HG03045 (cell line): ENCODE data around the gene WNT2.

Experiments
- ATAC-seq: cut with Tn5 transposase; IDR thresholded peaks from one replicate; pipeline ENCODE4 v1.9.1; 2021; ENCODE audit warnings: mild to moderate bottlenecking, moderate library complexity; ENCODE audit not compliant: unreplicated experiment

WNT2 gene

DNA sequence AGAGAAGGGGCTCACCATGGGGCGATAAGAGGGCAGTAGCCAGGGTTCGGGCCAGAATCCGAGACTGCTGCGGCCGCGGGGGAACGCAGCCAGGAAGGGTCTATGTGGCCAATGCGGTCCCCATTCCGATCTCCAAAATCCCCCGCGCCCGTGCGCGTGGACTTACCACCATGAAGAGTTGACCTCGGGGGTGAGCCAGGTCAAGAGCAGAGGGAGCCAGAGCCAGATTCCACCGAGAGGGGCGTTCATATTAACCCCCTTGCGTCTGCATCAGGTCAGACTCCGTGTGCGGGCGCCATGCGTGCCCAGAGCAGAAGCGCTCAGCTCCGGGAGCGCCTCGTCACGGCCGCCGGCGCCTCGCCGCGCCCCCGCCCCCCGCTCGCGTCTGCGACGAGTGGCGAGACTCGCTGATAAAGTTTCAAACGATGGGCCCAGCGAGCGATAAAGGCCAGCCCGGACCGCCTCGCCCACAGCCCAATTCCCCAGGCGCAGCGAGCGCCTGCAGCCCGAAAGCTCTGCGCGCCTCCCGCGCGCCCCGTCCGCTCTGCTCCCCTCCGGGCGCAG lies at the start of gene WNT2:
WNT2 (minus strand) TSS at position 318 of the 564 bp plus-strand sequence; CDS start at position 249, 69 bp downstream.
- no peak for ATAC-seq

DNA sequence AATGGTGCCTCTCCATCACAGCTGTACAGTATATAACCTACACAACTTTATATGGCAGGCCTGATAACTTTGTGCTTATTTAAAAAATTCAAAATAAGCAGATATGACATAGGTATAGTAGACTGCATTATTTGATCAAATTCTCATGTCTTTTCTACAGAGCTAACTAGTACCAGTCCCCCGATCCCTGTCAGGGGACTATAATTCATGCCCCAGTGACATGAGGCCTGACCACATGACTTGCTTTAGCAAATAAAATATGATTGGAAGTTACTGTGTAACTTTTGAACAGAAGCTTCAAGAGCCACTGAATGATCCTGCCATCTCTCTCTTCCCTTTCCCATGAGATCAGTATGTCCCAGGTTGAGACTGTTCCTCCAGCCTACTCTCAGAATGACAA lies 49.2 kb upstream of the WNT2 start:
- ATAC-seq: no peak

DNA sequence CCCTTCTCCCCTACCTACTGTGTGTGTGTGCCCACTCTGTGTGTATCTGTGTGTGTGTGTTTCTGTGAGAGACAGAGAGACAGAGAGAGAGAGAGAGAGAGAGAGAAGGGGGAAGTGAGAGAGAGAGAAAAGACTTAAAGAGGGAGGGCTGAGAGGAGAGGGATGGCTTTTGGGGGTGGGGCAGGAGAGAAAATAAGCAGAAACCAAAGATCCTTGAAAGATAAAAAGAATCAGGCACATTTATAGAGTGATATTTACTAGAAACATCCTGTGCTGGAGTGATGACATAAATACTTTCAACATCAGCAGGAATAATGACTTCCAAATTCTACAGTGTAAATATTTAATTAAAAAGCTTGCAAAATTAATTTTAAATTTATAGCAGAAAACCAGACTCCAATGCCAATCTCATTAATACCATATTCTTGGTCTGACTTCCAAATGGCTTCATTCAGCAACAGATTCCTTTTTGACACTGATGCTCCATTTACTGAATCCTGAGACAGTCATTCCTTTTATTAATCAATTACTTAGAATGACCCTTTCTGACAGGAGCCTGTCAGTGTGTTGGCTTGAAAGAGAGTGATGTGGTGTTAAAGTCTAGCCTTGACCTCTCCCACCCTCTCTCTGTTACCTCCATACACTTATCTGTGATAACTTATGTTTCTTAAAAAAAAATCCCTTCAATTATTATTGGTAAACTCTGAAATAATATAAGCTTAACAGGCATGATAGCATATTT lies 41.7 kb upstream of the WNT2 start:
- no peak for ATAC-seq

DNA sequence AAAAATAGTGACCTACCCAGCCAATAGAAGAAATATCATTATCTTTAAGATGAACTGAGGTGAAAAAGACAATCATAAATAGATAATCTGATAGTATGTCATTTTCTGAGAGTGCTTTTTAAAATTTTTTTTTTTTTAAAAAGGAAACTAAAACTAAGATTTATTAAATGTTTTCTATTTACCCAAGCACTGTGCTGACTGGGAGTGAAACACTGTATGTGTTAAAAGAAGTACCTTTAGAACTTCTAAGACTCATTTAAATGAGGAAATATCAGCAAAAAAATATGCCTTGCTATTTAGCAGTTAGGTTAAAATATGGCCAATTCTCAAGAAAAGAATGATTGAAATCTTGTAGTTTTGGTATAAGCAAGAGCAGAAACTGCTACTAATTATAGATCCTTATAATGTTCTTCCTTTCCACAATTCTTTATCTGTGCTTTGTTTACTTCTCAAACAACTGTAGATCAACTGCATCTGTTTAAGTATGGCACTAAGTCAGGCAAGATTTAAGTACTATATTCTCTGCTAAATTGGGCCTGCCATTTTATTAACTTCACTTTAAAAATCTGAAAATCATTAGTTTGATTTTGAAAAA lies 39.5 kb upstream of the WNT2 start:
- no peak for ATAC-seq

DNA sequence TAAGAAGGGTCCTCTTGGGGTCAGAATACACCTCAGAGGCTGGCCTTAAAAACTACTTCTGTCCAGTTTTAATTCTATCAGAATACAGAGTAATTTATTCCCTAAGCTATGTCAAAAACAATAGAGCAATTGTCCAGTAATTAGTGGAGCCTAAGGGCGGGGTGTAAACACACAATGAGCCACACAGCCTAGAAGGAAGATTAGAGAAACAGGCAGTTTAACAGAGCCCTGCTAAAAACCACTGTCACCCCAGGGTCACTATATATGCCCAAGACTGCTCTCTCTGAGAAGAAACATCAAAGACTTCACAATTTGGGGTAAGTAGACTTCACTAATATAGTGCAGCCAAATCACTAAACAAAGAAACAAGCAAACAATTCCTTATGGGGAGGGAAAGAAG lies 27.2 kb upstream of the WNT2 start:
- ATAC-seq: no peak

DNA sequence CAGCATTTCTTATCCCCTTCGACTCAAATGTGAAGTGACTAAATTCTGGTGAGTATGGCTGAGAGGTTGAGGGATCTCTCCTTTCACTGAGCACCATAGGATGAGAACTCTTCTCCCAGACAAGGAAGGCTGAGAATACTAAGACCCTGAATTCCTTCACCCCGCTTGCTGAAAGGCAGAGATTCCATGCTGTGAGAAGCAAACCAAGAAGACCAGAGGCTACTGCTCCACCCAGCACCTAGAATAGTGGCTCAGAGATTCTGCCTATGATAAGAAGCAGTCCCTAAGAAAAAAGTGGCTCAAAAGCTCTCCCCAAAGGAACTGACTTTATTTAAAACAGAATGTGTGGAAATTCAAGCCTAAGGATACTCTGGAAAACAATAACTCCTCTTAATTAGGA lies 26.7 kb upstream of the WNT2 start:
- no peak for ATAC-seq

DNA sequence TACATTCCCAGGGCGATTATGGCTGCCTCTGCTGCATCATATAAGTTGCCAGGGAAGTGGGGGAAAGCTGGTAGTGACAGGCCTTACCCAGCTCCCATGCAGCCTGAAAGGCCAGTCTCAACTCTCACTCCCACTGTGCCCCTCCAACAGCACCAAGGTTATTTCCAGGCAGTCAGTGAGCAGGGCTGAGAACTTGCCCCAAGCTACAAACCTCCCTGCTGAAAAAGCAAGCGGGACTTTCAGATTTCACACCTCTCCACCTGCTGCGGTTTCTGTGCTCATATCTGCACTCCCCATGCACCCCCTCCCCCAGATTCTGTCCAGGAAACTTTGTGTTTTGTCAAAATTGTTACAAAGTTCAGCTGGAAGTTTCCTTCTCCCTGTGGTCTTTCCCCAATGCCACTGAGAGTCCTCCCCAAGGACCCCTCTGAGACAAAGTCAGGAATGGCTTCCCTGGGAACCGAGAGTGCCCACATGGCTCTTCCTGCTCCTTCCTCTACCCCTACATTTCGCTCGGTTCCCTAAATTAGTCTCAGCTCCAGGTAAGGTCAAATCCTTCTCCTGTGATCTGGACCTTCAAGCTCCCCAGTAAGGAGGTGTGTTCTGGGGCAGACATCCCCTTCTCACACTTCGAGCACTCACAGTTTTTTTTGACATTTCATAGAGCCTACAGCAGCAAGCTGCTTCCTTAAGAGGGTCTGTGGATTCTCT lies 25.3 kb upstream of the WNT2 start:
- peak; percentile 93 for ATAC-seq

DNA sequence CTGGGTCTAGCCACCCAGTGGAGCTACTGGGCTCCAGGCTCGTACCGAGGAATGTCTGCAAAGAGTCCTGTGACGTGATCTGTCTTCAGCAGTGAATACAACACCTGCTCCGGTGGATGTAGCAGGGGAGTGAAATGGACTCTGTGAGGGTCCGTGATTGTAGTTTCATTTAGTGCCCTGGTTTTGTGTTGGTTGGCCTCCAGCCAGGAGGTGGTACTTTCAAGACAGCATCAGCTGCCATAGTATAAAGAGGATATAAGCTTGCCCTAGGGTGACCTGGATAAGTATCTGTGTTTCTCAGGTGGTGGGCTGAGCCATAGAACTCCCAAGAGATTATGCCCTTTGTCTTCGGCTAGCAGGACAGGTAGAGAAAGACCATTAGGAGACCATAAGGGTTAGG lies 24.6 kb upstream of the WNT2 start:
- no peak for ATAC-seq

DNA sequence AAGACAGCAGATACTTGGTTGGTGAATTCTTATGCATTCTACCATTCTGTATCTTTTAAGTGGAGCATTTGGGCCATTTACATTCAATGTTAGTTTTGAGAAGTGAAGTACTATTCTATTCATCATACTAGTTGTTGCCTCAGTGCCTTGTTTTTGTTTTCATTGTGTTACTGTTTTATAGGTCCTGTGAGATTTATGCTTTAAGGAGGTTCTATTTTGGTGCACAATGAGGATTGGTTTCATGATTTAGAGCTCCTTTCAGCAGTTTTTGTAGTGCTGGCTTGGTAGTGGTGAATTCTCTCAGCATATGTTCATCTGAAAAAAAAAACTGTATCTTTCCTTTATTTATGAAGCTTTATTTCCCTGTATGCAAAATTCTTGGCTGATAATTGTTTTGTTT lies 23.3 kb upstream of the WNT2 start:
- ATAC-seq: no peak

DNA sequence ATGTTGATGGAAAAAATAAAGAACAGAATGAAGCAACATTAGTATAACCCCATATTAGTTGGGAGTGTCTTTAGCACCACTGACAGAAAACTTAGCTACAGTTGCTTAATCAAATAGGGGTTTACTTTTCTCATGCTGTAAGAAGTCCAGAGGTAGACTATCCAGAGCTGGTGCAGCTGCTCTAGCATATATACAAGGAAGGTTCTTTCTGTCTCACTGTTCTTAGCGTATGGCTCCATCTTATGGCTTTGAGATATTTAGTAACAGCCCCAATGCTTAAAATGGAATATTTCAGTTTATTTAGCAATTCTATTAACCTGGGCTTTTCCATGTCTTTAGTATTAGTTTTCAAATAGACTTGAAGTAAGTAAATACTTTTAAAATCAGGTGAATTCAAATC lies 15.2 kb upstream of the WNT2 start:
- no peak for ATAC-seq

DNA sequence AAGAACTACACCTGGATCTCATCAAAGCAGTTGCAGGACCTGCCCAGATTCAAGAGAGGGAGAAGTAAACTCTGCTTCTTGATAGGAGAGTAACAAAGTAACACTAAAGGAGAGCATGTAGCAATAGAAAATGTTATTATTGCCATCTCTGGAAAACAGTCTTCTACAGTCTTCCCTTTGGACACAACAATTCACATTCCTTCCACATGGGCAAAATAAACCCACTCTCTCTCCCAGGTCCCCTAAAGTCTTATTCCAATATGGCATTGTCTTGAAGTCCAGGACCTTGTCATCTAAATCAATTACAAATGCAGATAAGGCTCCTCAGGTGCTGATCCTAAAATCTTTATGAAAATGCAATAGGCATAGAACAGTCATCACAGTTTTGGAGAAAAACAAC lies 10.3 kb upstream of the WNT2 start:
- ATAC-seq: no peak

DNA sequence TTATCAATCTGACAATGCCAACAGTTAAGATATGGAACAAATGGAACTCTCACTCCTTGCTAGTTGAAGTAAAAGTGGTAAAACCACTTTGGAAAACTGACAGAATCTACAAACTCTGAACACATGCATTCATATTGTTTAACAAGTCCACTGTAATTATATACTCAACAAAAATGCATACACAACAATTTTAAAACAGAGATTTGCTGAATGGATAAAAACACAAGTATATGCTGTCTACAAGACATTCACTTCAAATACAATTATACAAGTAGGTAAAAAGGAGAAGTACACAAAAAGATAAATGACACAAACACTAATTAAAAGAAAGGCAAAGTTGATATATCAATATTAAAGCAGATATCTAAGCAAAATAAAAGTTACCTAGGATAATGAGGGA lies 9.2 kb upstream of the WNT2 start:
- no peak for ATAC-seq

DNA sequence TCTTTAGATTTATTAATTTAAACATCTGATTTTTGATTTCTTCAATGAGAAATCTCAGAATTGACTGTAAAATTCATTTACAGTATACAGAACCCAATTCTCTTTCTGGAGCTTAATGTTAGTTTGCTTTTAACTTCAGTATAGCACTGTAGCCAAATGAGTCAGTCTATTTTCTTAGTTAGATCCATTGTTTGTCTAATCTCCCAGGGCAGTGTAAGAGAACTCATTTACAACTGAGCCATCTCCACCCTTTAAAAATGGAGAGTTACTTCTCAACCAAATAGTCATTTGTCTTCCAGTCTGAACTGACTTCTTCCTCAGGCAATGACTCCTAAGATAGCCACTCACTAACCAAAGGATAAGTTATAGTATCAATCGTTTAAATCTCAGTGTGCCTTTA lies 3.0 kb upstream of the WNT2 start:
- ATAC-seq: no peak

DNA sequence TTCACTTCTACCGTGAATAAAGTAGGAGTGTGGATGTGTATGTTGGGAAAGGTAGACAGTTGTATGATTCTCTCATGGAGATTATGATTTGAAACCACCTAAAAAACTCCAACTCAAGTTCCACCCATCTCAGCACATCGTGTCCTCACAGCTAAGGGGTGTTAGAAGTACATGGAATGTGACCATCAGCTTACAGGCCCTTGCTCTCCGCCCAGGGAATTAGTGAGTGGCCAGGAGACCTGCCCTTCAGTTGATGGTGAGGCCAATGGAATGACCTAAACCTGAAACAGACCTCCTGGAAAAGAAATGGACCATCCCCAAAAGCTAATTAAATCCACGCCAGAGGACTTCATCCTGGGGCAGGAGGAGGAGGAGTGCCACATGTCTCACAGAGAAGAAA lies 2.1 kb upstream of the WNT2 start:
- no peak for ATAC-seq

DNA sequence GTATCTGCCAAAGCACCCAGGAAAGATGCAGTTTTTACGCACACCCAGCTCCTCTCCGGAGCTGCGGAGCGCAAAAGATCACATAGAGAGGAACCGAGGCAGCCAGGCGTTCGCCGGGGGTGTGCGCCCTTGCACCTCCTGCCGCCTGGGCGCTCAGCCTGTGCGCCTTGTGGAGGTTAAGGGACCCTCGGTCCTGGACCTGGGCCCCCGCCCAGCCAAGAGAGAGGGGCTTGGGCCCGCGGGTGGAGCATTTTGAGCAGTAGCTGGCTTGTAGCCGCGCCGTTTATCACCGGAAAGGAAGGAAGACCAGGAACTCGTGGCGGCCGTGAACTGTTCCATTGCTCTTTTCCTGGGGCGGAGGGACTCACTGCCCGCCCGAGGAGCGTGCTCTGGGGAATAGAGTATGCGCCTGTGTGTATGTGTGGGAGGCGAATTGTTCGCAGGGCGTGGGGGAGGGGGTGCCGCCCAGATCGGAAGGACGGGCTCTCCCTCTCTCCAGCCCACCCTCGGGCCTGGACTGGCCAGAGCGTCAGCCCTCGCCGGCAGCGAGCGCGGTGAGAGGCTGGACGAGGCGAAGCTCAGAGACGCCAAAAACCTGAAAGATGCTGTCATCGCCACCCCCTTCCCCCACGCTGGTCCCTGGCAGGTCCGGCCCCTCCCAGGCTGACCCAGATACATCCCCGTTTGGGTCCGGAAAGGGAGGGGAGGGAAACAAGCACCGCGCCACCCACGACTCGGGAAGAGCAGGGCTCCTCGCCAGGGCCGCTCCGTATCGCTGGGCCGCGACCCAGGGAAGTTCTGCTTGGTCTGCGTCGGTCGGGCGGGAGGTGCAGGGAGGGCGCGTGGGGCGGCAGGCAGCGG lies 1.2 kb upstream of the WNT2 start:
- ATAC-seq: no peak

DNA sequence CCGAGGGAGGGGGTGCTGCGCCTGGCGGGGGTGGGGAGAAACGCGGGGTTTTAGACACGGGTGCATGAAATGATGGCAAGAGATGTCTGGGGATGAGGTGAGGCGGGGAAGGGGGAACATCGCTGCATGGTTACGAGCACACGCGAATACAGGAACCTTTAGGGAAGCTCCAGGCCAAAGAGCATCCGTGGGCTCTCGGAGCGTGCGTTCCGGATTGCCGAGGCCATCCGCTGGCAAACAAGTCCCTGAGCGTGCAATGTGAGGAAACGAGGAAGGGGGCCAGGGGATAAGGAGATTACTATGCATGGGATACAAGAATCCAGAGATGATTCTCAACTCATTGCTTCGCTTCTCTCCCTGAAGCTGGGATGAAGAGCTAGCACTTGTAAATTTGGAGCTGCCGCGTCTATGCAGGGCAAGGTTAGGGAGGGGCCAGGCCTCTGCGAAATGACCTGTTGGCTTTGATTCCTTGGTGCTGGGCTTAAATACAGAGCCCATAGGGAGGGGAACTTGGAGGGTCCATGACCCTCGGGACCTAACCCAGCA lies 520 bp upstream of the WNT2 start:
- no peak for ATAC-seq

DNA sequence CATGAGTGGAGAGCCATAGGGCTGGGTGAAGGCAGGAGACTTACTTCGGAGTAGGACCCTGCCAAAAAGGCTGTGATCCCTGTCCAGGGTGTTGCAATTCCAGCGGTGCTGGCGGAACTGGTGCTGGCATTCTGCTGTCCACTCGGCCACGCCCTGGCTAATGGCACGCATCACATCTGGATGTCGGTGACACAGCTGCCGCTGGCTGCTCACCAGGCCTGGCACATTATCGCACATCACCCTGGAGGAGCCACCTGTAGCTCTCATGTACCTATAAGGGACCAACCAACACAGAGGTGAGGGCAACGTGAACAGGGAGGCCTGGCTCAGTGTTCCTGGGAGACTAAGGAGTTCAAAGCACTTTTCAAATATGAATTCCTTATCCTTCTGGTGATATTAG lies 2.3 kb downstream of the WNT2 start:
- ATAC-seq: no peak

DNA sequence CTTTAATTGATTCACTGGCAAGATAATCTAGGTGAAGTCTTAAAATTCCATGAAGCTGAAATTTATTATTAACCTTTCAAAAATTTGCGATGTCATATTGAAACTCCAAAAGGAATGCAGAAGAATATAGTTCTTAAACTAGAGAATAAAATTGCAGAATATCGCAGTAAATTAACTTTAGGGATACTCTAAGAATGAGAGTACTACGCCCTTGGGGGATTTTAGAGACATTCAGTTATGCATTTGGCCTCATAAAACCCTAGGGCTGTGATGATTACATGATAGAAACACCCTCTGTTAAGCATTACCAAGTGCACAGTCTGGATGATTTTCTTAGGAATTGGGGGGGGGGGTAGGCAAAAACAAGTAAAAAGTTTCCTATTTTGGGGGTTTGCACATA lies 3.7 kb downstream of the WNT2 start:
- no peak for ATAC-seq

DNA sequence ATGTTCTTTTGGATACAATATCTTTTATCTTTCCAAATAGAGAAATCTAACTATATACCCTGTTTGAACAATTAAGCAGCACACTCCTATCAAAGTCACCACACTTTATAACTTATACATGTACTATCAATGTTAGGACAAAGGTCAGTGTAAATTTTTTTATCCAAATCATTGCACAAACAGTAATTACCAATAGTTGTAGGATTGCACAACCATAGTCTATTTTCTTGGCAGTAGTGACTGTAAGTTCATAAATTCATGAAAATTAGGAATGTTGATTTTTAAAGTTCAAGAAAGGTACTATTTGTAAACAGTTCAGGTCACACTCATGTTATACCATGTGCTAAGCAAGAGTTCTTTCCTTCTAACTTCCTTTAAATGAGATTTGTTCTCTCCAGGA lies 9.3 kb downstream of the WNT2 start:
- ATAC-seq: no peak
